C4-2B (cell line): ENCODE data around the gene ZHX3.

Experiments used
- CTCF ChIP-seq: fragments of 450-650 bp; conservative IDR thresholded peaks from 2 replicates; pipeline ENCODE4 v1.5.1; 2017; ENCODE audit warnings: mild to moderate bottlenecking
- ZFX ChIP-seq: fragments of 450-650 bp; IDR thresholded peaks from 2 replicates; pipeline ENCODE4 v1.6.1; 2017

GRCh38 chr20:41293269-41294037, 24.1 kb downstream of the ZHX3 start:
- no peak for TF ChIP-seq ZFX
- TF ChIP-seq CTCF = no peak
